Choroid plexus epithelial cell (primary cell): ENCODE results near the gene MFSD11.

ENCODE experiments used
- DNase-seq: peaks from one replicate; pipeline ENCODE4 v3.0.0-alpha.2; 2010; ENCODE audit warnings: low read depth
- H3K4me3 ChIP-seq: 2 replicates; pipeline ENCODE4 v1.5.1; 2011; ENCODE audit warnings: low read depth, mild to moderate bottlenecking, control low read depth, low read length, moderate library complexity
- CTCF ChIP-seq: conservative IDR thresholded peaks from 2 replicates; pipeline ENCODE4 v1.5.1; 2011; ENCODE audit warnings: low read depth, mild to moderate bottlenecking, control low read depth, inconsistent platforms, low read length, moderate library complexity

MFSD11 gene

GRCh38 chr17:76733618-76733957, 4.3 kb upstream of the MFSD11 start:
- no peak for TF ChIP-seq CTCF
- H3K4me3 ChIP-seq: no peak overlapping the region
- no peak for DNase-seq

DNA sequence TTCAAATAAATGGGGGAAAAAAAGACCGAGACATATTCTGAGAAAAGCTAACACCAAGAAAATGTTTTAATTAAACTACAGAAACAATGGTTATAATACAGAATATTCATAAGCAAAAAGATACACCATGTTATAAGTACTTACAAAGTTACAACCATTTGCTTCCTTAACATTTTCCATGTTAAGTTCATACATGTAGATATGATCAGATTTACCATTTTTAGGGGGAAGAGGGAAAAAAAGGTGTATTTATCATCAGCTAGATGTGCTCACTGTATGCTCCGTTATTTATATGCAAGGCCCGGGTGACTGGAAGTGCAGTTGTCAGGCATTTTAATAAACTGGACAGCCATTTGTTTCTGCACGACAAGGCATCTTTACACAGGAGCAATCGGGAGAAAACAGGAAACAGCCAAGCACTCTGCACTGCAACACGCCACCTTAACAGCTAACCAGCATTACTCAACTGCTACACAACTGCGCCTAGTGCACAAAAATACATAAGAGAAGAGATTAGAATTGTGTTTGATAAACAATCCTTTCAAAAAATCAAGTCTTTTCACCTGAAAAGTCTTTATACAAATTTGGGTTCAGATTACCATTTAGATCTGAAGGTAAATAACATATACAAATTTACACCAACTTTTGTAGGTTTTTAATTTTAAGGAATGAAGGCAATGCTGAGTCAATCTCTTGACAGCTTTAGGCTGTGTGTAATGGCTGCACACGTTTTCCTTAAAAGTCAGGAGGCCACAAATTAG, 3.7 kb upstream of the MFSD11 start:
- H3K4me3 ChIP-seq: peak overlapping the region; percentile 94
- peak; percentile 61 for DNase-seq
- no peak for TF ChIP-seq CTCF

DNA sequence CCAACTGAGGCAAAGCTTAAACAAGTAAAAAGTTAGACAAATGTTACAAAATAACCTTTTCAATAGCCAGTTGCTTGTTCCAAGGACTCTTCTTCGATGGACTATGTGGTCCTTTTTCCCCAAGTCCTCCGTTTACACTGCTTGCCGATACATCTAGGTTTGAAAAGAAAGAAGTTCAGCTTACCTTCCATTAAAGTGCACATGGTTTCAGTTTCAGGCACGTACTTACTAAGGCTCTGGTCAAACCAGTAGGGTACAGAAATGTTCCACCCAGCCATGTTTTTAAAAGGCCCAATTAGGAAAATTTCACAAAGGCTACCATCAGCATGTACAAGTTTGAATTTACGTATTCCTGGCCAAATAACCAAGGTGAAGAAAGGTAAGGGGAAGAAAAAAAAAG, 2.9 kb upstream of the MFSD11 start:
- peak; percentile 65 for DNase-seq
- peak overlapping the region; percentile 94 for H3K4me3 ChIP-seq
- no peak for TF ChIP-seq CTCF

GRCh38 chr17:76735586-76736348, 2.2 kb upstream of the MFSD11 start:
- no peak for TF ChIP-seq CTCF
- H3K4me3 ChIP-seq: peak overlapping the region; percentile 94
- no peak for DNase-seq

DNA sequence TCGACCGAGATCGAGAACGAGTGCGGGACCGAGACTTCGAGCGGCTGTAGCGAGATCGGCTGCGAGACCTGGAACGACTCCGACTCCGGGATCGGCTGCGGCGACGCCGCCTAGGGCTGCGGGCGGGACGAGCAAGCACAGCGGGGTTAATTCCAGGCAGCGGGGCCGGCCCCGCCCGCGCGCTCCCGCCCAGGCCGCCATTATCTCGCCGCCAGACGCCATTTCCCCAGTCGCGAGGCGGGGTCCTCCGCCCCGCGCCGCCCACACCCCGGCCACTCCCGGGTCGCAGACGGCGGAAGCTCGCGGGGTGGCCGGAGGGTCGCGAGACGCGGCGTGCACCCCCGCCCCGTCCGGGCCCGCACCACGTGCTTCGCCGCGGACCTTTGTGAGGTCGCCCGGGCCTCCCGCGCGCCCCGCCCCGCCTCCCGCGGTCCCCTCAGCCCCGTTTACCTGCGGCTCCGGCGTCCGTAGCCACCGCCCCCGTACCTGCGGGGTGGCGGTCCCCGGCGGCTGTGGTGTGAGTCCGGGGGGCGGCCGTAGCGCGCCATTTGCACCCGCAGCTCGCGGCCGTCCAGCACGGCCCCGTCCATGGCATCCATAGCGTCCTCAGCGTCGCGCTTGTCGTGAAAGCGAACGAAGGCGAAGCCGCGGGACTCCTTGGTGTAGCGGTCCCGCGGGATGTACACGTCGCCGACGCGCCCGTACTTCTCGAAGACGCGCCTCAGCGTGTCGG, 1.4 kb upstream of the MFSD11 start:
- peak; percentile 36 for TF ChIP-seq CTCF
- DNase-seq: peak; percentile 73
- H3K4me3 ChIP-seq: peak overlapping the region; percentile 94

GRCh38 chr17:76737082-76737675, 740 bp upstream of the MFSD11 start, which contains the start of gene SRSF2:
Gene SRSF2, minus strand, starts transcription at chr17:76737331. Its CDS starts 171 bp downstream, at chr17:76737160.
- H3K4me3 ChIP-seq: peak within 1 kb of the TSS; percentile 94
- DNase-seq: peak; percentile 99
- no peak for TF ChIP-seq CTCF
